HG03025 (cell line): ENCODE results near the gene ASB9.

Experiments used
- ATAC-seq: cut with Tn5 transposase; IDR thresholded peaks from one replicate; pipeline ENCODE4 v1.9.1; 2021; ENCODE audit warnings: mild to moderate bottlenecking, moderate library complexity; ENCODE audit not compliant: unreplicated experiment, low FRiP score

The ASB9 gene

GRCh38 chrX:15194146-15194545, 75.7 kb downstream of the ASB9 start:
- no peak for ATAC-seq
